22Rv1 (cell line): ENCODE data around the gene SYNE3.

ENCODE experiments used
- H3K27ac ChIP-seq: fragments of 450-650 bp; 2 replicates; pipeline ENCODE4 v1.5.1; 2017
- ZFX ChIP-seq: fragments of 450-650 bp; IDR thresholded peaks from 2 replicates; pipeline ENCODE4 v1.6.1; 2017; ENCODE audit warnings: antibody characterized with exemption, borderline replicate concordance
- TF ChIP-seq, protein P1 (sequence below): fragments of 450-650 bp; IDR thresholded peaks from 2 replicates; pipeline ENCODE4 v1.5.1; 2017; ENCODE audit warnings: mild to moderate bottlenecking

The SYNE3 gene

DNA sequence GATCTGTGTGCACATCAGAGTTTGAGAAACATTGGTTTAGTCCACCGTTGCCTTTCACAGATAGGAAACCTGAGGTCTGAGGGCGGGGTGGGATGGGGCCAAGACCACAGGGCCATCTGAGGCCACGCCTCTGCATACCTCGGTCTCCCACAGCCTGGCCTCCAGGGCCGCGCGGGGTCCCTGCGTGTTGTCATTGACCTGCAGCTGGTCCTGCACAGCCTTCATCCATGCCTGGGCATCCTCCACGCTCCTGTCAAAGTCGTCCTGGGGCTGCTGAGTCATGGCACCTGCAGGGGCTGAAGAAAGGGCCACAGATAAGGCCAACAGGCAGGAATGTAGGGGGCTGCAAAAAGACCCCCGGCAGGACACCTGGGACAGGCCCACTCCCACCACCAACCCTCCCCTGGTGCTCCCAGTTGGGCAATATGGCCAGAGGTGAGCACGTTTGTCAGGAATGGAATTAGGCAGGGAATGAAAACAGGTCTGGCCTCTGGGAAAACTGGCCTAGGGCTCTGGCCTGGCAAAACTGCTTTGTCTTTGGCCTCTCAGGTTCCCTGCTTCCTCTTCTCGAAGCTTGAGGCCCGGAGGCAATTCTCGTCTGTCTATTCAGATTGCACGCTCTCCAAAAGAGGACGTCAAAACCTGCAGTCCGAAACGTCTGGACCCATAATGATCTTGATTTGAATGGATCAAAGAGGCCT is 40.8 kb downstream of the SYNE3 start:
- H3K27ac ChIP-seq: no peak overlapping the region

DNA sequence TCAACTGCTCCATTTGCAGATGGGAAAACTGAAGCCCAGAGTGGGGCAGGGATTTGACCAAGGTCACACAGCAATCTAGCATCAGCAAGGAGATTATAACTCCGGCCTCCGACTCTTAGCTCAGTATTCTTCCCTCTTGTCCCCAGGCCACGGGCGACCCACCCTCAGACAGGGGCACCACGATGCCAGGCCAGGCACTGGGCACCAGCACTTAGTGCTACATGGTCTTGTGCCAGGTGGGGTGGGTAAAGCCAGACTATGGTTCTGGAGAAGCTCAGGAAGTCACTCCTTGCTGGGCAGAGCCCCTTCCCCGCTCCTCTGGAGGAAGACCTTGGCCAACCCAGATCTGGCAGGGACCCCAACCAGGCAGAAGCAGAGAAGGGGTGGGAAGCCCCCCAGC is 41.5 kb downstream of the SYNE3 start:
- TF ChIP-seq, protein P1, sequence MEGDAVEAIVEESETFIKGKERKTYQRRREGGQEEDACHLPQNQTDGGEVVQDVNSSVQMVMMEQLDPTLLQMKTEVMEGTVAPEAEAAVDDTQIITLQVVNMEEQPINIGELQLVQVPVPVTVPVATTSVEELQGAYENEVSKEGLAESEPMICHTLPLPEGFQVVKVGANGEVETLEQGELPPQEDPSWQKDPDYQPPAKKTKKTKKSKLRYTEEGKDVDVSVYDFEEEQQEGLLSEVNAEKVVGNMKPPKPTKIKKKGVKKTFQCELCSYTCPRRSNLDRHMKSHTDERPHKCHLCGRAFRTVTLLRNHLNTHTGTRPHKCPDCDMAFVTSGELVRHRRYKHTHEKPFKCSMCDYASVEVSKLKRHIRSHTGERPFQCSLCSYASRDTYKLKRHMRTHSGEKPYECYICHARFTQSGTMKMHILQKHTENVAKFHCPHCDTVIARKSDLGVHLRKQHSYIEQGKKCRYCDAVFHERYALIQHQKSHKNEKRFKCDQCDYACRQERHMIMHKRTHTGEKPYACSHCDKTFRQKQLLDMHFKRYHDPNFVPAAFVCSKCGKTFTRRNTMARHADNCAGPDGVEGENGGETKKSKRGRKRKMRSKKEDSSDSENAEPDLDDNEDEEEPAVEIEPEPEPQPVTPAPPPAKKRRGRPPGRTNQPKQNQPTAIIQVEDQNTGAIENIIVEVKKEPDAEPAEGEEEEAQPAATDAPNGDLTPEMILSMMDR: no peak
- TF ChIP-seq ZFX: no peak
- no peak overlapping the region for H3K27ac ChIP-seq

More for the DNA sequence above, 40.8 kb downstream of the SYNE3 start:
- TF ChIP-seq, protein P1: no peak
- TF ChIP-seq ZFX: no peak

DNA sequence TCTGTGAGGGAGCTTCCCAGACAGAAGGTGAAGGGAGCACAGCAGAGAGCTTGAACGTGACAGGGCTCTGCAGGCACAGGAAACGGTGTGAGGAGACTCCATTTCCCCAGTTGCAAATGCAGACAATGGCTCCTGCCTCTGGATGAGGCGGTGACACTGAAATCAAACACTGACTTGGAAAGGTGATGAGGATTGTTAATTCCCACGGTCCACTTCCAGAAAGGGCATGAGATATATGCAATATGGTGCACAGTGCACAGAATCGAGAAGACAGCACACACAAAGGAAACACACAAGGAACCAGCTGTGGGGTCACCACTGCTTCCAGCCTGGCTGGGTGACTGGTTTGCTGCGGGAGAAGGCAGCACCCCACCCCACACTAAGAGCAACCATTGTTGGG is 42.0 kb downstream of the SYNE3 start:
- TF ChIP-seq, protein P1: no peak
- TF ChIP-seq ZFX: no peak
- no peak overlapping the region for H3K27ac ChIP-seq

DNA sequence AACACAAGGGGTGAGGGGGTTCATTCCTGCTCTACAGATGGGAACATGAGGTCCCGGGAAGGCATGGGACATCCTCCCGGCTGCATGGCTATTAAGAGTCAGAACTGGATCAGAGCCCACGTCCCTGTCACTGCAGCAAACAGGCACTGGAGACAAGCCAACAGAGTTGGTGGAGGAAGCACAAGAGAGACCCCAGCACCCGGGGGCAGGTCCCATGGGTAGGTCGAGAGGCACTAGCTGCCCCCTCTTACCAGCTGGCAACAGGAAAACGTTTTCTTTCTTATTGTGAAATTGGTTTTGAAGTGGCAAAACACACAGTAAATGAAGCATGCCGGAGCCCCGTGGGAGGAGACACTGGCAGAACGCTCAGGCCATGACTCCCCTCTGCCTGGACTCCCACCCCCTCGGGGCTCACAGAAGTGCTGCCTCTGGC is 43.6 kb downstream of the SYNE3 start:
- TF ChIP-seq, protein P1: no peak
- TF ChIP-seq ZFX: no peak
- H3K27ac ChIP-seq: no peak overlapping the region

DNA sequence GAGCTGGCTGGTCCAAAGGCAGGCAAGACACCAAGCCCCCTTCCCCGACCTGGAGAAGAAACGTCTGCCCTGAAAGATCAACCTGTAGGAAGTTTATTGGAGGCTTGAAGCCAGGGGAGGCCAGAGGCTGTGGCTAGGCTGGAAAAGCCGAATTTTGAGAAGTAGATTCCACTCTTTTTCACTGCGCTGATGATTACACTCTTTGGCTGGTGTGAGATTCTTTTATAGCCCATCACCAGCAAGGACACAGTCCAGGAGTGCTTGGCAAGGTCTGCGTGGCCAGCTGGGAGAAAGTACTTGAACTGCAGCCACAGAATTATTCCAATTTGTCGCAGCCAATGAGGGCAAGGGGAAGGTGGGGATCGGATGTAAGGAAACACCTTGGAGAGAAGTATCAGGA is 45.0 kb downstream of the SYNE3 start:
- no peak overlapping the region for H3K27ac ChIP-seq
- TF ChIP-seq, protein P1: no peak
- no peak for TF ChIP-seq ZFX

DNA sequence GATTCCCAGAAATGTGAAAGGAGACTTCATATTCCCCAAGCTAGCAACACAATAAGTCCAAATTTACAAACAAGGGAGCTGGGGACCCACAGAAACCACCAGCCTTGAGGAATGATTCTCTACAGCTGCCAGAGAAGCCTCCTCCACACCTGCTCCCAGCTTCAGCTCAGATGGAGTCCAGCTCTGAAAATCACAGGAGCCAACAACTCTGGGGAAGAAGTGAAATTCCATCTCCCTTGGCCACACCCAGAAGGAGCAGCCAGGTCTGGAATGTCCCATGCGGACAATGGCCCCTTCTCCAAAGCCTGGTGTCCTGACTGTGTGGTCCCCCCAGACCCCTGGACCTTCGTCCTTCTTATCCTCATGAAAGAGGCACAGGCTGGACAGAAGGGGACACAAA is 45.4 kb downstream of the SYNE3 start:
- TF ChIP-seq, protein P1: no peak
- TF ChIP-seq ZFX: no peak
- no peak overlapping the region for H3K27ac ChIP-seq

DNA sequence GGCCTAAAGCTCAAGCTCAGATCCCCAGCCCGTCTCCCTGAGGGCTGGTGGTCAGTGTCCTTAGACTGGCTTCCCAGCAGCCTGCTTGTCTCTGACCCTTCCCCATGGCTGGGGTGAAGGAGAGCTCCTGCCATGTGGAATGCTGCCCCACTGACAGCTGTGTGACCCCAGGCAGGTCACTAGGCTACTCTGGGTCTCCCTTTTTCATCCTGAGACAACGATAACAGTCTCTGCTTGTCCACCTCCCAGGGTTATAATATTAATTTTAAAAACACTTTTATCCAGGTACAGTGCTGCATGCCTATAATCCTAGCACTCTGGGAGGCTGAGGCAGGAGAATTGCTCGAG is 47.3 kb downstream of the SYNE3 start:
- no peak overlapping the region for H3K27ac ChIP-seq
- TF ChIP-seq, protein P1: no peak
- no peak for TF ChIP-seq ZFX
